Liver (tissue), 9 donors: ENCODE data around the gene COLEC12. TPM values are rescaled to one million over a fixed set of nuclear protein-coding genes. Genes with fewer than 3 reads are reported as not detected.

Experiments
- DNase-seq: peaks from one replicate; pipeline ENCODE4 v3.0.0-alpha.2; 2017; ENCODE audit warnings: low spot score
- H3K27ac ChIP-seq, 2 donors: one replicate each; pipeline ENCODE4 v1.7.0; 2013; ENCODE audit warnings: inconsistent platforms in 2 of 2, low read length in 2 of 2, control low read depth in 1 of 2, low read depth in 1 of 2, mild to moderate bottlenecking in 1 of 2
- H3K27me3 ChIP-seq, 4 donors: one replicate each; pipeline versions ENCODE4 v1.6.1 to v1.7.0; 2013; ENCODE audit warnings: low read length in 3 of 4, inconsistent platforms in 1 of 4, mild to moderate bottlenecking in 1 of 4, moderate library complexity in 1 of 4; ENCODE audit not compliant: control insufficient read depth in 4 of 4, insufficient read depth in 4 of 4
- H3K36me3 ChIP-seq, 4 donors: one replicate each; pipeline versions ENCODE4 v1.6.1 to v1.7.0; 2013; ENCODE audit warnings: low read length in 3 of 4, mild to moderate bottlenecking in 3 of 4, low read depth in 1 of 4, moderate library complexity in 1 of 4; ENCODE audit not compliant: control insufficient read depth in 4 of 4, insufficient read depth in 3 of 4
- H3K4me1 ChIP-seq, 4 donors: one replicate each; pipeline versions ENCODE4 v1.6.1 to v1.7.0; 2013; ENCODE audit warnings: low read length in 3 of 4, mild to moderate bottlenecking in 3 of 4, moderate library complexity in 1 of 4; ENCODE audit not compliant: control insufficient read depth in 4 of 4, insufficient read depth in 4 of 4
- H3K4me3 ChIP-seq, 3 donors: one replicate each; pipeline versions ENCODE4 v1.6.1 to v1.7.0; 2013; ENCODE audit warnings: low read length in 3 of 3, control low read depth in 1 of 3, low read depth in 1 of 3, mild to moderate bottlenecking in 1 of 3
- H3K9ac ChIP-seq, 2 donors: one replicate each; pipeline ENCODE4 v1.7.0; 2013; ENCODE audit warnings: low read length in 2 of 2, mild to moderate bottlenecking in 2 of 2, moderate library complexity in 2 of 2, control low read depth in 1 of 2, low read depth in 1 of 2
- H3K9me3 ChIP-seq, 4 donors: one replicate each; pipeline versions ENCODE4 v1.6.1 to v1.7.0; 2013; ENCODE audit warnings: low read length in 3 of 4; ENCODE audit not compliant: control insufficient read depth in 4 of 4
- ATF3 ChIP-seq: IDR thresholded peaks from 2 replicates; pipeline ENCODE4 v1.6.1; 2016; ENCODE audit warnings: antibody characterized with exemption
- CTCF ChIP-seq: fragments of 150-350 bp; IDR thresholded peaks from 2 replicates; pipeline ENCODE4 v1.5.1; 2017; ENCODE audit warnings: improper control_type of control experiment, low read depth, low read length; ENCODE audit not compliant: missing input control
- EGR1 ChIP-seq, 2 donors: IDR thresholded peaks; 2 replicates each; pipeline ENCODE4 v1.6.1; 2016 to 2018; ENCODE audit warnings: antibody characterized with exemption in 2 of 2, low read depth in 2 of 2
- FOXA1 ChIP-seq: IDR thresholded peaks from 2 replicates; pipeline ENCODE4 v1.6.1; 2016; ENCODE audit warnings: antibody characterized with exemption
- FOXA2 ChIP-seq: IDR thresholded peaks from 2 replicates; pipeline ENCODE4 v1.6.1; 2016; ENCODE audit warnings: antibody characterized with exemption
- GABPA ChIP-seq, 2 donors: IDR thresholded peaks in 1 of 2; conservative IDR thresholded peaks in 1 of 2; 2 replicates each; pipeline ENCODE4 v1.6.1; 2016; ENCODE audit warnings: antibody characterized with exemption in 2 of 2, mild to moderate bottlenecking in 1 of 2, moderate library complexity in 1 of 2
- HNF4A ChIP-seq, 2 donors: conservative IDR thresholded peaks; 2 replicates each; pipeline ENCODE4 v1.6.1; 2016; ENCODE audit warnings: antibody characterized with exemption in 2 of 2, mild to moderate bottlenecking in 2 of 2
- HNF4G ChIP-seq: IDR thresholded peaks from 2 replicates; pipeline ENCODE4 v1.6.1; 2016; ENCODE audit warnings: antibody characterized with exemption
- JUND ChIP-seq, 2 donors: IDR thresholded peaks; 2 replicates each; pipeline ENCODE4 v1.6.1; 2016; ENCODE audit warnings: antibody characterized with exemption in 2 of 2
- MAX ChIP-seq: IDR thresholded peaks from 2 replicates; pipeline ENCODE4 v1.6.1; 2016; ENCODE audit warnings: antibody characterized with exemption
- NR2F2 ChIP-seq: IDR thresholded peaks from 2 replicates; pipeline ENCODE4 v1.6.1; 2016; ENCODE audit warnings: antibody characterized with exemption
- RAD21 ChIP-seq, 2 donors: IDR thresholded peaks; 2 replicates each; pipeline ENCODE4 v1.6.1; 2016; ENCODE audit warnings: antibody characterized with exemption in 2 of 2, mild to moderate bottlenecking in 2 of 2
- REST ChIP-seq: IDR thresholded peaks from 2 replicates; pipeline ENCODE4 v1.6.1; 2016; ENCODE audit warnings: antibody characterized with exemption, mild to moderate bottlenecking
- RXRA ChIP-seq, 2 donors: IDR thresholded peaks; 2 replicates each; pipeline ENCODE4 v1.6.1; 2017 to 2018; ENCODE audit warnings: antibody characterized with exemption in 2 of 2, mild to moderate bottlenecking in 1 of 2
- SP1 ChIP-seq: IDR thresholded peaks from 2 replicates; pipeline ENCODE4 v1.6.1; 2018; ENCODE audit warnings: antibody characterized with exemption, mild to moderate bottlenecking
- TAF1 ChIP-seq: conservative IDR thresholded peaks from 2 replicates; pipeline ENCODE4 v1.6.1; 2016; ENCODE audit warnings: antibody characterized with exemption, mild to moderate bottlenecking
- YY1 ChIP-seq: IDR thresholded peaks from 2 replicates; pipeline ENCODE4 v1.6.1; 2016; ENCODE audit warnings: antibody characterized with exemption, mild to moderate bottlenecking
- ZBTB33 ChIP-seq: IDR thresholded peaks from 2 replicates; pipeline ENCODE4 v1.6.1; 2016; ENCODE audit warnings: antibody characterized with exemption
- WGBS: extraction: QIAGEN DNeasy Blood & Tissue Kit; methylation state at CpG from one replicate; pipeline ENCODE4 v1.1.7; 2013; 5-methylcytosine and 5-hydroxymethylcytosine counted together
- polyA plus RNA-seq, 2 donors: library from polyadenylated mRNA; stranded (reverse) in 1 of 2; unstranded in 1 of 2; fragments of 200-250 nt in 1 of 2; fragments of >200 nt in 1 of 2; fragmentation: Nextera tagmentation in 1 of 2; extraction: Ambion mirVana in 1 of 2; gene quantifications; one replicate each; pipeline versions ENCODE4 v1.2.1 to v1.2.3, GENCODE V29; 2013 to 2015
- total RNA-seq, 2 donors: library from RNA; depleted of rRNA; stranded (reverse); fragments of >200 nt; gene quantifications; one replicate each; pipeline ENCODE4 v1.2.3, GENCODE V29; 2014
- donor health status: healthy.
- donor health status: healthy.
- donor health status: healthy.
- donor health status: healthy.
- donor health status: healthy.

COLEC12 gene
- total and polyA plus RNA-seq, 4 donors, result 0.03 to 1.6 (median 0.28) TPM

- TF ChIP-seq REST (no peak), FOXA2 (no peak), SP1 (no peak), RXRA (IDR thresholded peaks at IDR 0.05) (no peak)
Observed at GRCh38 chr18:382423-382984, 118.0 kb downstream of the COLEC12 start (continued).

- 78% methylated on average over 10 of the region's 10 CpGs for WGBS
- H3K4me3 ChIP-seq, result no peak overlapping the region
- no peak overlapping the region for H3K27ac ChIP-seq
- H3K4me1 ChIP-seq, result no peaks in the 10 kb centered on the region
- no peaks in the 10 kb centered on the region for H3K9me3 ChIP-seq
- no peak for DNase-seq
- H3K27me3 ChIP-seq, result peaks cover 0 to 2% (median 0%) of the 10 kb centered on the region in 4 donors
- TF ChIP-seq YY1 (no peak), RAD21 (IDR thresholded peaks at IDR 0.05) (no peak), HNF4A (conservative IDR thresholded peaks at IDR 0.05) (no peak), TAF1 (no peak), EGR1 (IDR thresholded peaks at IDR 0.05; ENCODE audit: low read depth in 2 of 2) (no peak), ATF3 (no peak), ZBTB33 (no peak), GABPA (IDR thresholded peaks at IDR 0.05 in 1 of 2, conservative IDR thresholded peaks at IDR 0.05 in 1 of 2) (no peak), CTCF (no peak), REST (no peak), NR2F2 (no peak), SP1 (no peak), RXRA (IDR thresholded peaks at IDR 0.05) (no peak), FOXA2 (no peak), HNF4G (no peak), FOXA1 (no peak), MAX (no peak), JUND (IDR thresholded peaks at IDR 0.05) (no peak)
- no peak overlapping the region for H3K9ac ChIP-seq
- H3K36me3 ChIP-seq, result no peaks in the 10 kb centered on the region
Observed at GRCh38 chr18:379681-380330, 120.7 kb downstream of the COLEC12 start.
